Activated CD8-positive, alpha-beta memory T cell treated with anti-CD3 and anti-CD28 coated beads, Interleukin-2, amount 50 U/mL, for 24 hours (primary cell): ENCODE results near the gene CDYL2.
"Not testable (repeated sequence)": the region's sequence is repeated elsewhere in the genome, so short reads cannot be mapped to it uniquely, and the experiment has no call there.

ENCODE experiments used
- DNase-seq: peaks from one replicate; pipeline ENCODE4 v3.0.0-alpha.2; 2020; ENCODE audit errors: extremely low read depth

The CDYL2 gene

DNA sequence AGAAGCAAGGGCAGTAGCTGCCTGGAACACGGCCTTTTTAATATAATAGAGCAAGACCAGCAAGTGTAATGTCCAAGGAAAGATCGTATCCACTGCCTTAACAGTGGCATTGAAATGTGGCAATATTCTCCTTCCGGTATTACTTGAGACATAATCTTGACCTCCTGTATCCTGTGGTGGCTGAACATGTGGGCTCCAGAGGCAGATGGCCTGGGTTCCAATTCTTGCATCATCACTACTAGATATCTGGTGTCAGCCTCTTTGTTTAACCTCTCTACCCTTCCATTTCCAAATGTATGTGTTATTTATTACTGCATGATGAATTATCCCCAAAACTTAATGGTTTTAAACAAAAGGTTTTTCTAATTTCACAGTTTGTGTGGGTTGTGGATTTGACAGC lies 3.5 kb upstream of the CDYL2 start:
- no peak for DNase-seq

DNA sequence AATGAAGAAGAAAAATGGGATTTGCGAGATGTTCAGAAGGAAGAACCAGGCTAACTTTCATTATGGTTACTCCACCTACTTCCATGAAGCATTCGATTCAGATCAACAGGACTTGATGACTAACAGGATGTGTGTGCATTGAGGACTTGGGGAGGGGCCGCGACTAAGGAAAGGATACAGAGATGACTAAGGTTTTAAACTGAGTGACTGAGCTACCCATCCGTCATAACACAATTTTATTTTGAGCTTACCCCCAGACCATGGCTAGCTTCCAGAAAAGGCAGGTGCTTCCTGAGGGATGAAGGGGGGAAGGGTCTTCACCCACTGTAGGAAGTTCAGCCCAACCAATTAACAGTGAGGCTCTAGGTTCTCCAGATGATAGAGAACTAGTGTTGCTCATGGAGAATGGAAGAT lies 2.5 kb upstream of the CDYL2 start:
- DNase-seq, result no peak

DNA sequence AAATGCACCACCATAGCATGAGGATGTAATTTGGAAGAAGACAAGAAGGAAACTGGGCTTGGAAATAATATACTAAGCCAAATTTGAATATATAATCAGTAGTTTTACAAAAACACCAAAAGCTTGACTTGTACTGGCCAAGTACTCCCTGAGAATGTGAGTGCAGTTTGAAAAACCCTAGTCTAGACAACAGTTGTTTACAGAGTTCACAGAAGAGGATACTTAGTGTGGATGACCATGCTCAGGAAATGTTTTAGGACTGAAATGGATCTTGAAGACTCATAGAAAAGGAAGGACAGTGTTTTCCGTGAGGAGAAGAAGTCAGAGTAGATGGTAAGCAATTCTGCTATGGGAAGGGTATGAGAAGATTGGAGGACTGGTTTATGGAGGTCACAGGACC lies 1.9 kb upstream of the CDYL2 start:
- DNase-seq, result no peak

DNA sequence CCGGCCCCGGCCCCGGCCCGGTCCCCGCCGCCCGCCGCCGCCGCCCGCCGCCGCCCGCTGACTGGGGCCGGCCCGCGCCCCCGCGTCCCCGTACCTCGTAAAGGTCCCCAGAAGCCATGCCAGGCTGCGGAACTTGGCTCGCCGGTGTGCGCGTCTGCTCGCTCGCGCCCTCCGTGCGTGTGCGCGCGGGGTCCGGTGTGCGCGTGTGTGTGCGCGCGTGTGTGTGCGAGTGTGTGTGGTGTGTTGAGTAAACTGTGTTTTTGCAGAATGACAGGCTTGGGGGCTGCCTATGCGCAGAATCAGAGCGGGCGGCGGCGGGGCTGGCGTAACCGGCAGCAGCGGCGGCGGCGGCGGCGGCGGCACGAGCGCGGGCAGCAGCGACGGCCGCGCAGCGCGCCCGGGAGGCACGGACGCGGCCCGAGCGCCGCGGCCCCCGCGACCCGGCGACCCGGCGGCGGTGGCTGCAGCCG lies 307 bp downstream of the CDYL2 start:
- no peak for DNase-seq

DNA sequence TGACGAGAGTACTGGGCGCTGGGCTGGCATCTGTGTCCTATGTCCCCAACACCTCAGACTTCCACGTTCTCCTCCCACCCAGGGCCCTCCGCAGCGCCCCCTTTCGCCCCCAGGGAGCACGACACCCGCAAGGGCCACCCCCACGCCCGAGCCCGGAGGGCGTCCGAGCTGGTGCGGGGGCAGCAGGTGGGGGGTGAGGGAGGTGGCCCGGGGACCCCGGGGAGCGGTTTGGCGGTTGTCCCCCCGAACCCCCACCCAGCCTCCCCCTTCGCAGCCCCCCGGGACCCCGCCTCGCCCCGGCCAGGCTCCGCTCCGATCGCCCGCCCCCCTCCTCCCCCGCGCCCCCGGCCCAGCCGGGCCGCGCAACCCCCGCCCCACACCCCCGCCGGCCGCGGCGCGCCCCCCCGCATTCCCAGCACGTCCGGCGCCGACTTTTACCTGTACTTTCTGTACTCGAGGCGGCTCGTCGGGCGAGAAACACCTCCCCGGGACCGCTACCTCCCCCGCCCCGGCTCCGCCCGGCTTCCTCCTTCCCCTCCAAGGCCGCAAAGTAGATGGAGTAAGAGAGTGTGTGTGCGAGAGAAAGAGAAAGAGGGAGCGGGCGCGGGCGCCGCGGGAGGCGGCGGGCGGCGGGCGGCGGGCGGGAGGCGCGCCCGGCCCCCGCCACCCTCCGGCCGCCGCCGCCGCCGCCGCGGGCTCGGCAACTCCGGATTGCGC lies 901 bp downstream of the CDYL2 start:
- no peak for DNase-seq

DNA sequence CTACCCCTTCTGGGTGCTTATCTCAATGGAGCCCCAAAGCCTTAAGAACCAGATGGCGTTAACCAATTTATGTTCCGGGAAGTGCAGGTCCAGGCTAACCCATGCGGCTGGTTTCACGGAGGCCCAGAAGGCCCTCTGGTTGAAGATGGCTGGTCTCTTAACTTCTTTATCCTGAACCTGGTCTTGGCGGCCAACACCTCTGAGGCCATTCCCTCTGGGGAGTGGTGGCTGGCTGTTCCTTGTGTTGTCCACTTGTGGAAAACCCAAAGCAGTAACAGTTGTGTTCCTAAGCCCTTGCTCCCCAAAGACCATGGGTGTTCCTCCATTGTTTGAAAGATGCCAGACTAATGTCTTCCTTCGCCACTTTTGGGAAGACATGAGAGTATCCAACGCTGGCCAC lies 1.5 kb downstream of the CDYL2 start:
- no peak for DNase-seq

DNA sequence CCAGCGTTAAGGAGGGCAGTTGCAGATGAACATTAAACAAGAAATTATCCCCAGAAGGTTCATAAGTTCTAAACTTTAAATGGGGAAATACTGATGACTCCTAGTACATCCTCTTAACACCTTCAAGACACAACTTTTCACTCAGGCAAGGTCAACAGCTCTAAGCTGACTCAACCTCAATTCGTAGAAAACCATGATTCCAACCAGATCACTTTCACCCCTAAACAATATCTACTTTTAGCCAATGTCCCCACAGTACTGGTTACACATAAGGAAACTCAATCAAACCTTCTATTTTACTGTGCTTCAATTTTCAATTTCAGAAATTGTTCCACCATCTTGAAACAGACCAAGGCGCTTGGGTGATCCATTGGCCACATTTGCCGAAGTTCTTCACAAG lies 2.3 kb downstream of the CDYL2 start:
- no peak for DNase-seq

DNA sequence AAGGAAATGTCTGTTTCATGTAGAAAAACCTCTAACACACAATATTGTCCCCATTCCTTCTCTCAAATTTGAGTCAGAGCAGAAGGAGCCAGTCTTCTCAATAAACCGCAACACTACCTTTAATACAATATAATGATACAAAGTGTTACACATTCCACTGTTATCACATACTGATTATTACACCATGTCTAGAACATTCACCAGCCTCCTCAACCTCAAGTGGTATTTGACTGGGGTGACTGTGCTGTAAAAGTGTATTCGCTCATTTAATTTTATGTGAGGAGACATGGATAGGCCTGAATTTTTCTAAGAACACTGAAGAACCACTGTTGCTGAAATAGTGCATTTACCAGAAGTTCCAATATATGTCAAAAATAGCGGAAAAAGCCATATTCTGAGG lies 10.3 kb downstream of the CDYL2 start:
- no peak for DNase-seq

DNA sequence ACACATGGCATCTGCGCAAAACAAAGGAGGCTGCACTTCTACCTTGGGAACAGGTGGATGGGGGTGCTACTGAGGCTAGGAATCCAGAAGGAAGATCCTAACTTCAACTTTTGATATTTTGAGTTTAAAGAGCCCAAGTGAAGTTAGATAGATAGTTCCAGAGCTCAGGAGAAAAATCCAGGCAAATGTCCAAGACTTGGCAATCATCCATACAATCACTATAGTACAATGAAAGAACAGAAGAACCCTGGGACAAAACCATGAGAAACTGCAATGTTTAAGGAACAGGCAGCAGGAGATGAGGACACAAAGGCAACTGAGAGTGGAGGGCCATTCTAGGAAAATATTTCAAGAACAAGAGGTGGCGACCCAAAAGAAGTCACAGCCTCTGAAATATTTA lies 12.4 kb downstream of the CDYL2 start:
- DNase-seq, result no peak

DNA sequence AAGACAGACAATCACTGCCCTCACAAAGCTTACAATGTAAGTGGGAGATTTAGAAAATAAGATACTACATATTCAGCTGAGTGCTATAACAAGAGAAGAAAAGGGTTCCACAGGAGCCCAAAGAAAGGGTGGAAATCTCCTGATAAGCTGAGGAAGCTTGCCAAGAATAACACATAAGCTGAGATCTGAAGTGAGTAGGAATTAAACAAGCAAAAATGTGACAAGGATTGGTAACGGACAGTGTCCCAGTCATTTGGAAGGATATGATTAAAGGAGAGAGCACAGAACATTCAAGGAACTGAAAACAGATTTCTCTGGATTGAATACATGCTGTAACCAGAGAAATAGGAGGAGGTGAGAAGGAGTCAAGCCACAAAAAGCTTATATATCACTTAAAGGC lies 13.0 kb downstream of the CDYL2 start:
- DNase-seq, result no peak

DNA sequence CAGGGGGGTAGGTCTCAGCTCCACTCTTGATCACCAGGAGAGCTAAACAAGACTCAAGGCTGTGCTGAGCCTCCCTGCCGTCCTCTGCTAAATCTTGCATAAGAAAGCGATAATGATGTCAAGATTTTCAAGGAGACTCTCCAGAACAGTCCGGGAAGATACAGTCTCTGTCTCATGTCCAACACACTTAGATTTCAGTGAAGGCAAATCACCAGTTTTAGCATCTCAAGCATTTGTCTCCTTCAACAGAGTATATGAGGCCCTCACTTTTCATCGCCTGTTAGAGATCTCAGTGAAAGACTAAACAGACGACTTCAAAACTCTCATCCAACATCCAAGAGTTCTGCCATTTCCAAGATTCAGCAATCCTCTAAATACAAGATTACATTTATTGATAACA lies 13.6 kb downstream of the CDYL2 start:
- no peak for DNase-seq

DNA sequence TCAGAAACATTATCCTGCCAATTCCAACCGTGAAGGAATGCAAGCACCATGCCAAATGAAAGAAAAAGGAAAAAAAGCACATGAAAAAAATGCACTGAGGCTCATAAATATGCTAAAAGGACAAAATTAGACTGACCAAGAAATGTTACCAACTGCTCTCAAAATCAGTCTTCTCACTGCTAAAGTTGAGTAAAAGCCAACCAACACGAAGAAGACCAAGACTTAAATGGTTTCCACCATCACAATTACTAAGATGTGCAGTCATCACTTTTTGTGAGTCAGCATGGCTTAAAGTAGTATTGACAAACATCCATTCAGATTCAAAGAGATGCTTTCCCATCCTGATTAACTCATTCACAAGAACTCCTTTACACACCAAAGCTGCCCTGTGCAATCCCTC lies 16.4 kb downstream of the CDYL2 start:
- DNase-seq, result no peak

DNA sequence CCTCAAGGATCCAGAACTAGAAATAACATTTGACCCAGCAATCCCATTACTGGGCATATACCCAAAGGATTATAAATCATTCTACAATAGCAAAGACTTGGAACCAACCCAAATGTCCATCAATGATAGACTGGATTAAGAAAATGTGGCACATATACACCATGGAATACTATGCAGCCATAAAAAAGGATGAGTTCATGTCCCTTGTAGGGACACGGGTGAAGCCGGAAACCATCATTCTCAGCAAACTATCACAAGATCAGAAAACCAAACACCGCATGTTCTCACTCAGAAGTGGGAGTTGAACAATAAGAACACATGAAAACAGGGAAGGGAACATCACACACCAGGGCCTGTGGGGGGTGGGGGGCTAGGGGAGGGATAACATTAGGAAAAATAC lies 17.8 kb downstream of the CDYL2 start:
- not testable (repeated sequence) for DNase-seq

DNA sequence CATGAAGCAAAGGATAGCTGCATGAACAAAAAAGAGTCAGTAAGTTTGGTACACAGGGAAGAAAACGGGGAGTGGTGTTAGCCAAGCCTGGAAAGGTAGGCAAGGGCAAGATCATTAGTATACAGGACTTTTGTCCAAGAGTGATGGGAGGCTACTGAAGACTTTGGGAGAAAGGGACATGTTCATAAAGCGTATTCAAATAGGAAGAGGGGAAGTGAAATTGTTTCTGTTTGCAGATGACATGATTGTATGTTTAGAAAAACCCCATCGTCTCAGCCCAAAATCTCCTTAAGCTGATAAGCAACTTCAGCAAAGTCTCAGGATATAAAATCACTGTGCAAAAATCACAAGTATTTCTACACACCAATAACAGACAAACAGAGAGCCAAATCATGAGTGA lies 19.4 kb downstream of the CDYL2 start:
- no peak for DNase-seq

DNA sequence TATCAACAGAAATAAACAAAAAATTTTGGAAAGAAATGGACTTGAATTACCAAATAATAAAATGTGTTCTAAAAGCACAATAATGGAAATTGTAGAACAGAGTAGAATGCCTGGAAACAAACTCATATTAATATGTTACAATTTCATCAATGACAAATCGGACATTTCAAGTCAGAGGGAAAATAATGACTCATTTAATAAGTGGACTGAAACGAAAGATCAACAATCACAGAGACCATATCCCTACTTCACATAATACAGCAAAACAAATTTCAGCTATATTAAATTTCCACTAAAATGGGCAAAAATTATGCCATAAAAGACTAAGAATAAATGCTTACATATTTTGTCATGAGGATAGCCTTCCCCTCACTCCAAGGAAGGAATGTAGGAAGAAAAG lies 25.7 kb downstream of the CDYL2 start:
- DNase-seq, result no peak

DNA sequence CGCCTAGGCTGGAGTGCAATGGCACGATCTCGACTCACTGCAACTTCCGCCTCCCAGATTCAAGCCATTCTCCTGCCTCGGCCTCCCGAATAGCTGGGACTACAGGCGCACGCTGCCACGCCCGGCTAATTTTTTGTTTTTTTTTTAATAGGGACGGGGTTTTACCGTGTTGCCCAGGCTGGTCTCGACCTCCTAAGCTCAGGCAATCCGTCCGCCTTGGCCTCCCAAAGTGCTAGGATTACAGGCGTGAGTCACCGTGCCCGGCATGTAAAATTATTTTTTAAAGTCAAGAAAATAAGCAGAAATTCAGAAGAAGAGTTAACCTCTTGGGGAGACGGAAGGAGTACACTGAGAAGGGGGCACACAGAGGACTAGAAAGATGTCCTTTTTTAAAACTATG lies 27.5 kb downstream of the CDYL2 start:
- DNase-seq, result no peak

DNA sequence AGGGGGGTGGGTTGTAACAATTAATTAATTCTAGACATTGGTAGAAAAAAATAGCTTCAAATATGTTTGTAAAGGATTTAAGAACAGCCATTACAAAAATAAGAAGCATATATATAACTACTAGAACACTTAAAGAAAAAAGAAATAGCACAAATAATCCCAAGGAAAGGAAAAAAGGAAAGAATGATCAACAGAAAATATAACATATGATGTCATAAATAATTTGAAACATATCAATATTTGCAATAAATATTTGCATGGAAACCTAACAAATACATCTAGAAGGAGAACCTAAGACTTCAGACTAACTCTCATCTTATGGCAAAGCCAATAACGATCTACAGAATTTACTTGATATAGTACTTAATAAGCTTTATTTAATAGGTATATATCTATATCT lies 28.9 kb downstream of the CDYL2 start:
- no peak for DNase-seq

DNA sequence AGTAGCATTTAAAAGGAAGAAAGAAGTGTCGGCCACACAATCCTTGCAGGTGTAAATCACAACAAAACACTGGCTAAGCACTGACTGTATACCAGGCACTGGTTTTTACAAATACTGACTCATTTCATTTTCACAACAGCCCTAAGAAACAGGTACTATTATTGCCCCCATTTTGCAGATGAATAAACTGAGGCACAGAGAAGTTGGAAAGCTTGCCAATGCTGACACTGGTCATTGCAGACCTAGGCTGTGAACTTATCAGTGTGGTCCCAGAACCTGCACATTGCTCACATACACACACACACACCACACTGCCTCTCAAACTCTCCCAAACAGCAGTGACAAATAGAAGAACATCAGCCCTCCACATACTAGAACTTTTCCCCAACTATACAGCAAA lies 37.6 kb downstream of the CDYL2 start:
- DNase-seq, result no peak

DNA sequence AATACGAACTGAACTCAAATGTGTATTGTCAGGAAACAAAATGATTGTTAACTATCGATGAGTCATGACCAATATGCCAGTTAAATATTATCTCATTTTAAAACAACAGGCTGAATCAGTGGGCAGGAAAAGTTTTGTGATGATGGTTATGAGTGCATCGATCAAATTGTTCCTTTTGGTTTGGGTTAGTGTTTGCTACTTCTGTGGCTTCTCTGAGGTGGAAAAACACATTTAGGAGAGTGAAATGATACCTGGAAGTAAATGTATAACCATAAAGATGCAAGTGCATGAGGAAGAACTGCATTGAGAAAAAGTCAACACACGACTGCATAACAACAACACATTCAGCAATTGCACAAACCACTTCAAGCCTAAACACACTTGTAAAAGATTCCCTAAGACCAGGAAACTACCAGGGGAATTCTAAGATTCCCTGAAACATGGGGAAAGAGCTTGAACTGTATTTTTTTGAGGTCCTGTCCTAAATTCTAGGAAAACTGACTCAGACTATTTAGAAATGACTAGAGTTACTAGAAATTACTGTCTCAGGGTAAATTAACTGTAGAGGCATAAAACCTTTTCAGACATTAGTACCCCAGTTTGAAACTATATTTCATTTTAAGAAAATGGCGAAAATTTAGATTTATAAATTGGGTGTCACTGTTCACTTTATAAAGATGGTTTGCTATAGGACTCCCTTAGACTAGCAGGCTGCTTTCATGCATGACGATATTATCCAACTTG lies 44.8 kb downstream of the CDYL2 start:
- no peak for DNase-seq

DNA sequence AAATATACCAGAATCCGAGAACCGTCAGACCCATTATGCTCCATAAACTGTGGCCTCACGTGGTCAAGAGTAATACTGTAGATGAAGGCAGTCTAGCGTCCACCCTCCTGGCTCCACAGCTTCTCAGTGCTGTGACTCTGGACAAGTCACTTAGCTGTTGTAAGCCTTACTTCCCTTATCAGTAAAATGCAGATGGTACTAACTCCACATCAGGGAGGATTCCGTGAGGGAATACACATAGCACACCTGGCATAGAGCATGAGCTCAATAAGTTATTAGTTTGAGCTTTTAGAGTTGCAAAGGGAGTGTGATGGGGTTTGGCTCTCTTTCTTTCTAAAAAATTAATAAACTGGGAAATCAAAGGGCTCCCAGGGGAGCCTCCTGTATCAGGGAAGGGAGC lies 49.9 kb downstream of the CDYL2 start:
- no peak for DNase-seq

DNA sequence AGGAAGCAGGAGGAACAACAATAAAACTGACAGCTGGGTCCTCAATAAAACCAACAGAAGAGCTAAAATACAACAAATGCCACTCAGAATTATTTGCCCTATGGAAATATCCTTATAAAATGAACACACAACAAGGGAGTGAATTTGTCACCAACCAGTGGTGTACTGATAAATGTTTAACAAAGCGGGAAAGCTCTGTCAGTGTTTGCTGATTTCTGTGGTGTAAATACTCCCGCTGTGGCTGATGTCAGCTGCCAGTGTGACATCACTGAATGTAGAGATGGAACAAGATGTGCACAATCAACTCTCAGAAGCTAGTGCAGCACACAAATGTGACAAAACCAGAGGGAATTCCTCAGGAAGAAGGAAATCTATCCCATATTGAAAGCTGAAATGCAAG lies 51.9 kb downstream of the CDYL2 start:
- DNase-seq, result no peak

DNA sequence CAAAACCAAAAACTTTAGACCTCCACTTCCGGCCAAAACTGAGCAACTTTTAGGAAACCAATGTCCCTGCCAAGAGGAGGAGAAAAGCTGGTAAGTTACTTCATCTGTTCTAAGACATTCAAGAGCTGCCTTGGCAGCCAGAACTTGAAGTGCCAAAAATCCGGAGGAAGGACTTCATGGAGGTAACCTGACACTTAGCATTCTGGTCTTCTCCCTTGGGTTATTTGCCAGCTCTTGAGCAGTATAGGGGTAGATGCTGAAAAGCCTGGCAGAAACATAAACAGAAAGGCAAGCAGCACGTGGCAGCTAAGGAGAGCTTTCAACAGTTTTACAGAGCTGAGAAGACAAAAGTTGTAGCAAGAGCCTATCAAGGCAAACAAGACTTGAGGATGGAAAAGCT lies 53.2 kb downstream of the CDYL2 start:
- no peak for DNase-seq

DNA sequence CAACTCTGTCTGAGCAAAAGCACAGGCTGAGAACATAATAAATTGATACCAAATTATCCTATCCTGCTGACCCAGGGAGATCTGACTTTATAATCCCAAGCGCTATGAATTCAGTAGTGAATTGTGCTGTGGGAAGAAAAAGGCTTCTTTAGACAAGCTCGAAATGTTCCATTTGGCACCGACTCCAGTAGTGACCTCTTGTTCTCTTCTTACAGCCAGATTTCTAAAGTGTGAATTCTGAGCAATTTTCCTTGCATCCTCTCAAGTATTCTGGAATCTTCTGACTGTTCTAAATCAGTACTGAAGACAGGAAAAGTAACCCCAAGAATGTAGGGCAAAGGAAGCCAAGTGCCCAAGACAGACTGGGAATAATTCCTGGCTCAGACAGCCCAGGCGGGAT lies 58.2 kb downstream of the CDYL2 start:
- DNase-seq, result no peak

DNA sequence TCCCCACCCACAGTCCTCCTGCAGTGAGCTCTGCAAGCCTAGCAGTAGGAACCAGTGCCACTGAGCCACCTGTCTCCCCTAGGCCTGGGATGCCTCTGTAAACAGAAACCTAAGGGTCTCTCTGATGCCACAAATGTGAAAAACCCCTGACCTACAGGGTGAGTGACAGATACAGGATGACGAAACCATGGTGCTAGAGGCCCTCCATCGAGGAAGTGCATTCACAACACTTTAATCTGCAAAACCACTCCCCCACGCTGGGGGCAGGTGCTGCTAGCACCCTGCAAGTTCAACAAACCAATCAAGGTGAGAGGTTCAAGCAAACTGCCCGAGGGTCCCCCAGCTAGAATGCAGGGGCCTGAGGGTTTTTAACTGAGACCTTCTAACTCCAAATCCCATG lies 59.5 kb downstream of the CDYL2 start:
- no peak for DNase-seq
